ENCODE measurements around the gene PPM1M.
"Not testable (repeated sequence)": the region's sequence is repeated elsewhere in the genome, so short reads cannot be mapped to it uniquely, and the experiment has no call there.

The PPM1M gene

DNA sequence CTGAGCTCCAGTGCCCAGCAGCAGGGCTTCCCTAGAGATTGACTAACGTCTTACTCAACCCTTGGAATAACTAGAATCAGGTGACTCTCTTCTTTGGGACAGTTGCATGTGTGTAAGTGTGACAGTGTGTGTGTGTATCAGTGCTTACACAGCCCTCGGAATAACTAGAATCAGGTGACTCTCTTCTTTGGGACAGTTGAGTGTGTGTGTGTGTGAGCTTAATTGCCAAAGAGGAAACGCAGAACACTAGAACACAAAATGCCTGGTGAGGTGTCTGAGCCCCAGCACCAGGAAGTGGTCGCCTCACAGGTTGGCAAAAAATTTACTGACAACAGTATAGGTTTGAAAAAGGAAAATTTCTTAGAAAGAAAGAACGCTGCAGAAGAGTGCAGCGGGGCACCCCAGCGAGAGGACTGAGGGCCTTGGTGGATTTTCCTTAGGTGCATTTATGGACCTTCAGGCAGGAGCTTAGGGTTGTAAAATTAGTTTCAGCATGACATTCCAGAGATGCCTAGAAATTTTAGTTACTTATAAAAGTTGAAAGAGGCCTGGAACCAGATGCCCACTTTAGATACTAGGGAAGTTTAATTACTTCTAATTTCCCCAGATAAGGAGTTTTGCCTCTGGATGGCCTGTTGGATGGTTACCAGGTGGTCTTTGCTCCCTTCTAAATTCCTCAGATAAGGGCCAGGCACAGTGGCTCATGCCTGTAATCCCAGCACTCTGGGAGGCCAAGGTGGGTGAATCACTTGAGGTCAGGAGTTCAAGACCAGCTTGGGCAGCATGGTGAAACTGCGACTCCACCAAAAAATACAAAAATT is 36.6 kb downstream of the PPM1M start:
- Histone ChIP-seq H3K9ac (no peak overlapping the region), H3K79me2 (peaks cover 6% of the 10 kb centered on the region), H2AFZ (no peak overlapping the region), H3K36me3 (ENCODE audit: control insufficient read depth, insufficient read depth, low read length) (no peaks in the 10 kb centered on the region), H3K9me3 (ENCODE audit: control insufficient read depth, low read length) (no peaks in the 10 kb centered on the region), H3K4me3 (ENCODE audit: low read depth, low read length) (no peak overlapping the region), H3K27ac (no peak overlapping the region), H3K4me1 (peaks cover 4% of the 10 kb centered on the region), H3K4me2 (ENCODE audit: low read length) (no peak overlapping the region), H3K27me3 (ENCODE audit: control insufficient read depth, insufficient read depth, low read length) (no peaks in the 10 kb centered on the region)
- no peak for TF ChIP-seq CTCF (IDR thresholded peaks at IDR 0.05)

- H3K27me3 ChIP-seq (ENCODE audit: control insufficient read depth, insufficient read depth, low read length): no peaks in the 10 kb centered on the region
- no peaks in the 10 kb centered on the region for H3K79me2 ChIP-seq
- H3K4me2 ChIP-seq (ENCODE audit: low read length): no peak overlapping the region
- H3K36me3 ChIP-seq (ENCODE audit: control insufficient read depth, insufficient read depth, low read length): no peaks in the 10 kb centered on the region
- H2AFZ ChIP-seq: no peak overlapping the region
- peaks cover 4% of the 10 kb centered on the region for H3K4me1 ChIP-seq
- TF ChIP-seq CTCF (IDR thresholded peaks at IDR 0.05): no peak
- no peaks in the 10 kb centered on the region for H3K9me3 ChIP-seq (ENCODE audit: control insufficient read depth, low read length)
- no peak overlapping the region for H3K27ac ChIP-seq
- H3K9ac ChIP-seq: no peak overlapping the region
- no peak overlapping the region for H3K4me3 ChIP-seq (ENCODE audit: low read depth, low read length)
Measured at GRCh38 chr3:52283306-52283705, 37.7 kb downstream of the PPM1M start.

DNA sequence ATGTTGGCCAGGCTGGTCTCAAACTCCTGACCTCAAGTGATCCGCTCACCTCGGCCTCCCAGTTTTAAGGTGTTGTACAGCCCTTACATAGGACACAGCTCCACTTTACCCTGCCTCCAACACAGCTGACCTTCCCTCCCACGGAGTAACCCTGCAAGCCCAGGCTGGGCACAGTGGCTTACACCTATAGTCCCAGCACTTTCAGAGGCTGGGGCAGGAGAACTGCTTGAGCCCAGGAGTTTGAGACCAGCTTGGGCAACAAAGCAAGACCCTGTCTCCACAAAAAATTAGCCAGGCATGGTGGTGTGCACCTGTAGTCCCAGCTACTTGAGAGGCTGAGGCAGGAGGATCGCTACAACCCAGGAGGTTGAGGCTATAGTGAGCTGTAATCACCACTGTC is 38.5 kb downstream of the PPM1M start:
- not testable (repeated sequence) for H3K4me1 ChIP-seq; H3K36me3 ChIP-seq (ENCODE audit: control insufficient read depth, insufficient read depth, low read length); H3K27me3 ChIP-seq (ENCODE audit: control insufficient read depth, insufficient read depth, low read length); H3K4me3 ChIP-seq (ENCODE audit: low read depth, low read length); H3K27ac ChIP-seq; H3K9ac ChIP-seq; H2AFZ ChIP-seq; H3K79me2 ChIP-seq; H3K4me2 ChIP-seq (ENCODE audit: low read length); H3K9me3 ChIP-seq (ENCODE audit: control insufficient read depth, low read length)

GRCh38 chr3:52286777-52287110 is 41.2 kb downstream of the PPM1M start:
- Histone ChIP-seq H2AFZ (peak overlapping the region; percentile 100), H3K4me3 (ENCODE audit: low read depth, low read length) (peak overlapping the region; percentile 99), H3K79me2 (no peaks in the 10 kb centered on the region), H3K9ac (no peak overlapping the region), H3K4me1 (peaks cover 4% of the 10 kb centered on the region), H3K27ac (peak overlapping the region; percentile 100), H3K9me3 (ENCODE audit: control insufficient read depth, low read length) (no peaks in the 10 kb centered on the region), H3K27me3 (ENCODE audit: control insufficient read depth, insufficient read depth, low read length) (no peaks in the 10 kb centered on the region), H3K36me3 (ENCODE audit: control insufficient read depth, insufficient read depth, low read length) (no peaks in the 10 kb centered on the region), H3K4me2 (ENCODE audit: low read length) (peak overlapping the region; percentile 83)
- TF ChIP-seq CTCF (IDR thresholded peaks at IDR 0.05): no peak

- no peak overlapping the region for H3K27ac ChIP-seq
- peak overlapping the region; percentile 99 for H3K4me3 ChIP-seq (ENCODE audit: low read depth, low read length)
- H3K4me1 ChIP-seq: peaks cover 4% of the 10 kb centered on the region
- H3K9me3 ChIP-seq (ENCODE audit: control insufficient read depth, low read length): no peaks in the 10 kb centered on the region
- H3K79me2 ChIP-seq: no peaks in the 10 kb centered on the region
- no peak for TF ChIP-seq CTCF (IDR thresholded peaks at IDR 0.05)
- no peaks in the 10 kb centered on the region for H3K36me3 ChIP-seq (ENCODE audit: control insufficient read depth, insufficient read depth, low read length)
- H3K9ac ChIP-seq: no peak overlapping the region
- H3K27me3 ChIP-seq (ENCODE audit: control insufficient read depth, insufficient read depth, low read length): no peaks in the 10 kb centered on the region
- peak overlapping the region; percentile 83 for H3K4me2 ChIP-seq (ENCODE audit: low read length)
- peak overlapping the region; percentile 100 for H2AFZ ChIP-seq
Measured at GRCh38 chr3:52288674-52289073, 43.1 kb downstream of the PPM1M start.

Data from parathyroid adenoma (tissue), 2 donors.